ENCODE measurements around the gene ENPP7.

The ENPP7 gene

DNA sequence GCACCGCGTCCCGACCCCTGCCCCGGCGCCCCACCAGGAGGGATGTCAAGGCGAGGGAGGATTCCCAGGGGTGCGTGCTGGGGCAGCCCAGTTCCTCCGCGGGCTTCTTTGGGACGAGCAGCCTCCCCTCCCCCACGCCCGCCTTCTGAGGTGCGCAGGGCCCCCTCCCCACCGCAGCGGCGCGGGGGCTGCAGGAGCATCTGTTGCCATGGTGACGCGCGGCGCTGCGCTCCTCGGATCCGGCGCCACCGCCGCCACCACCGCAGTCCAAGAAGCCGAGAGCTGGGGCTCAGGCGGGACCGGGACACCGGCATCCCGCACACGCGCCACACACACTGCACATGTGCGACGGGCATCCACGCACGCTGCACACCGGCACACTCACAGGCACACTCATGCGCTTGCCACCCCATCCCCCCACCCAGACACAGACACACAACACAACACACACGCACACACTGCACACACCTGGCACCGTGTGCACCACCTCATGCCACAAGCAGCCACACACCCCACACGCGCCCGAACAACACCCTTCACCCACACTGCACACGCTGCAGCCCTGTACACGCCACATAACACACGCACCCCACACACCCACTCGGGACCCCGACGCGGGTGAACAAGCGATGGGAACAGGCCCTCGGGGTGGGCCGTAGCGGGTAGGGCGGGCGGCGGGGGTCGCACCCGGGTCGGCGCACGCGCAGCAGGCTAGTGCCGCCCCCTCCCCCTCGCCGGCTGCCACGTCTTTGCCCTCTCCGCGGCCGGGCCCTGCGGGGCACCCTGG is 17.0 kb downstream of the ENPP7 start:
- Histone ChIP-seq H3K4me1 (ENCODE audit: insufficient read depth, low read length) (peaks cover 13% of the 10 kb centered on the region), H3K27ac (ENCODE audit: low read length) (no peak overlapping the region), H3K4me3 (ENCODE audit: low read depth in 1 of 2, low read length in 2 of 2) (no peak overlapping the region), H2AFZ (ENCODE audit: low read depth, low read length) (no peak overlapping the region), H3K9me3 (ENCODE audit: insufficient read depth, low read length, severe bottlenecking) (no peaks in the 10 kb centered on the region), H3K79me2 (ENCODE audit: insufficient read depth, low read length) (no peaks in the 10 kb centered on the region), H3K36me3 (ENCODE audit: insufficient read depth, low read length) (no peaks in the 10 kb centered on the region), H3K4me2 (ENCODE audit: insufficient read depth, low read length) (no peak overlapping the region), H4K20me1 (ENCODE audit: insufficient read depth, low read length) (no peaks in the 10 kb centered on the region), H3K9ac (ENCODE audit: low read depth, low read length) (no peak overlapping the region), H3K27me3 (ENCODE audit: insufficient read depth, low read length, poor library complexity) (no peaks in the 10 kb centered on the region)
- DNase-seq: no peak
- no peak for TF ChIP-seq EZH2 (IDR thresholded peaks at IDR 0.05; ENCODE audit: borderline replicate concordance, low read depth, low read length, severe bottlenecking)
- TF ChIP-seq, protein P1, sequence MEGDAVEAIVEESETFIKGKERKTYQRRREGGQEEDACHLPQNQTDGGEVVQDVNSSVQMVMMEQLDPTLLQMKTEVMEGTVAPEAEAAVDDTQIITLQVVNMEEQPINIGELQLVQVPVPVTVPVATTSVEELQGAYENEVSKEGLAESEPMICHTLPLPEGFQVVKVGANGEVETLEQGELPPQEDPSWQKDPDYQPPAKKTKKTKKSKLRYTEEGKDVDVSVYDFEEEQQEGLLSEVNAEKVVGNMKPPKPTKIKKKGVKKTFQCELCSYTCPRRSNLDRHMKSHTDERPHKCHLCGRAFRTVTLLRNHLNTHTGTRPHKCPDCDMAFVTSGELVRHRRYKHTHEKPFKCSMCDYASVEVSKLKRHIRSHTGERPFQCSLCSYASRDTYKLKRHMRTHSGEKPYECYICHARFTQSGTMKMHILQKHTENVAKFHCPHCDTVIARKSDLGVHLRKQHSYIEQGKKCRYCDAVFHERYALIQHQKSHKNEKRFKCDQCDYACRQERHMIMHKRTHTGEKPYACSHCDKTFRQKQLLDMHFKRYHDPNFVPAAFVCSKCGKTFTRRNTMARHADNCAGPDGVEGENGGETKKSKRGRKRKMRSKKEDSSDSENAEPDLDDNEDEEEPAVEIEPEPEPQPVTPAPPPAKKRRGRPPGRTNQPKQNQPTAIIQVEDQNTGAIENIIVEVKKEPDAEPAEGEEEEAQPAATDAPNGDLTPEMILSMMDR (IDR thresholded peaks at IDR 0.05; ENCODE audit: borderline replicate concordance, extremely low read depth, low read length, poor library complexity, severe bottlenecking): no peak
- no peak for ATAC-seq (ENCODE audit: insufficient read depth, low read depth)

DNA sequence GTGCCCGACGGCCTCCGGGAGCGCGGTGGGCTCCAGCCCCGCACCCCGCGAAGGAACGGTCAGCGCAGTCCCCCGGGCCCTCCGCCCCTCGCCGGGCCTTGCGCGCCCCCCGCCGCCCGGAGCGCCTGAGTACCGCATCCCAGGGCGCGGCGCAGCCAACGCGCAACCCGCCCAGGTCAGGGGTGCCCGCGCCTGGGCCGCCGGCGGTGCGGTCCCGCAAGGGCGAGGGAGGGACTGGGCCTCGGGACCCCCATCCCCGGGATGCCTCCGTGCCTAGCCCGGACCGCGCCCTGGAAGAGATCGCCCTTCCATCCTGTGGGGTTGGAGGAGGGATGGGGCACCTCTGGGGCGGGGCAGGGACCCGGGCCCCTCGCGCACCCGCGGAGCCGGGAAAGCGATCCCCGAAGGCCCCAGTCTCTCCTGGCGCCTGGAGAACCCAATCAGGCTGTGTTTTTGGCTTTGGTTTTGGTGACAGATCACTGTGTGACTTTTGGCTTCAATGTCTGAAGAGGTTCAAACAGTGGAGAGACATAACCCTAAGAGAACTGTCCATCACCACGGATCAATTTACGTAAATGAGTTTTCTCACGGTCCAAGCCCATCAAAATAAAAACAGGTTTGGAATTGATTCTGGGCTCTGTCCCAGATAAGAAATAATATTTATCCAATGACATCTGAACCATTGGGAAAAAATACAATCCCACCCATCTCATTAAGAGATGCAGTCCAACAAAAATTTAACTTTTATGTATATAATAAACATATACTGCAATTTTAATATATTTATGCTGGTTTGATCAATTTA is 17.8 kb downstream of the ENPP7 start:
- no peak overlapping the region for H3K4me2 ChIP-seq (ENCODE audit: insufficient read depth, low read length)
- peaks cover 13% of the 10 kb centered on the region for H3K4me1 ChIP-seq (ENCODE audit: insufficient read depth, low read length)
- H3K4me3 ChIP-seq (ENCODE audit: low read depth in 1 of 2, low read length in 2 of 2): no peak overlapping the region
- no peak overlapping the region for H3K9ac ChIP-seq (ENCODE audit: low read depth, low read length)
- no peaks in the 10 kb centered on the region for H3K36me3 ChIP-seq (ENCODE audit: insufficient read depth, low read length)
- TF ChIP-seq EZH2 (IDR thresholded peaks at IDR 0.05; ENCODE audit: borderline replicate concordance, low read depth, low read length, severe bottlenecking): no peak
- TF ChIP-seq, protein P1 (IDR thresholded peaks at IDR 0.05; ENCODE audit: borderline replicate concordance, extremely low read depth, low read length, poor library complexity, severe bottlenecking): no peak
- H3K27ac ChIP-seq (ENCODE audit: low read length): no peak overlapping the region
- H3K9me3 ChIP-seq (ENCODE audit: insufficient read depth, low read length, severe bottlenecking): no peaks in the 10 kb centered on the region
- no peaks in the 10 kb centered on the region for H3K27me3 ChIP-seq (ENCODE audit: insufficient read depth, low read length, poor library complexity)
- no peak for DNase-seq
- H3K79me2 ChIP-seq (ENCODE audit: insufficient read depth, low read length): no peaks in the 10 kb centered on the region
- ATAC-seq (ENCODE audit: insufficient read depth, low read depth): no peak
- H4K20me1 ChIP-seq (ENCODE audit: insufficient read depth, low read length): no peaks in the 10 kb centered on the region
- H2AFZ ChIP-seq (ENCODE audit: low read depth, low read length): no peak overlapping the region

DNA sequence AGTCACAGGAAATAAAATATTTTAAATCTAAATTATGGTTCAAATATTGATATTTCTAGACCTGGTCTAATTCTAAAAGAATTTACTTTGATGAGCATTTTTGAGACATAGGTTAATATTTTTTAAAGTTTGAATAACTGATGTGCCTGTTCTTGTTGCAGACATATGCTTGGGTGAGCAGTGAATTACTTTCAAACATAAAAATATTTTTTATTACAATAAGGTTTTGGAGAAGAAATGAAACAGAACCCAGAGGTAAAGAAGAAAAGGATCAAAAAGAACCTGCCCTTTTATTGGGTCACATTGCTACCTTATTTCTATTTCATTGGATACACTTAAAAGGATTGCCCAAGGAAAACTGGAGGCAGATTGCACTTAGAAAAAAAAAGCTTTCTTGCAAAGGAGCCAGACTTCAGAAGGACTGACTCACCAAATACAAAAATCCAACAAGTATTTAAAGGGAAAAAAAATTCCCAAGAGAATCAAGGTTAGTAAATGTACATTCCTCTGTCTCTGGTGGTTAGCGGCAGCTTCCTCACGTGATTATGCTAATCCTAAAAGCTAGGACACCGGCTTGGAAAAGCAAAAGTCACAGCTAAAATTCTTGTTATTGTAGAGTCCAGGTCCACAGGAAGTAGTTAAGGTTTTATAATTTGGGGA is 18.5 kb downstream of the ENPP7 start:
- Histone ChIP-seq H2AFZ (ENCODE audit: low read depth, low read length) (no peak overlapping the region), H3K27me3 (ENCODE audit: insufficient read depth, low read length, poor library complexity) (no peaks in the 10 kb centered on the region), H3K4me3 (ENCODE audit: low read depth in 1 of 2, low read length in 2 of 2) (no peak overlapping the region), H3K9me3 (ENCODE audit: insufficient read depth, low read length, severe bottlenecking) (no peaks in the 10 kb centered on the region), H3K36me3 (ENCODE audit: insufficient read depth, low read length) (no peaks in the 10 kb centered on the region), H4K20me1 (ENCODE audit: insufficient read depth, low read length) (no peaks in the 10 kb centered on the region), H3K79me2 (ENCODE audit: insufficient read depth, low read length) (no peaks in the 10 kb centered on the region), H3K4me1 (ENCODE audit: insufficient read depth, low read length) (peaks cover 13% of the 10 kb centered on the region), H3K4me2 (ENCODE audit: insufficient read depth, low read length) (no peak overlapping the region), H3K27ac (ENCODE audit: low read length) (no peak overlapping the region), H3K9ac (ENCODE audit: low read depth, low read length) (no peak overlapping the region)
- TF ChIP-seq, protein P1 (IDR thresholded peaks at IDR 0.05; ENCODE audit: borderline replicate concordance, extremely low read depth, low read length, poor library complexity, severe bottlenecking): no peak
- no peak for TF ChIP-seq EZH2 (IDR thresholded peaks at IDR 0.05; ENCODE audit: borderline replicate concordance, low read depth, low read length, severe bottlenecking)
- DNase-seq (no peak), ATAC-seq (ENCODE audit: insufficient read depth, low read depth) (no peak)
